H9 (cell line): ENCODE results near the gene SCP2. TPM values are rescaled to one million over a fixed set of nuclear protein-coding genes. Genes with fewer than 3 reads are reported as not detected.

ENCODE experiments used
- DNase-seq: peaks from one replicate; pipeline ENCODE4 v3.0.0-alpha.2; 2017
- H2AFZ ChIP-seq: one replicate; pipeline ENCODE4 v1.6.1; 2013; ENCODE audit warnings: mild to moderate bottlenecking, low read length, control low read depth, moderate library complexity
- H2AK5ac ChIP-seq: 2 replicates; pipeline ENCODE4 v1.6.1; 2013; ENCODE audit warnings: low read length, control low read depth, mixed read lengths; ENCODE audit not compliant: insufficient read length
- H2BK120ac ChIP-seq: one replicate; pipeline ENCODE4 v1.6.1; 2013; ENCODE audit warnings: low read depth, mild to moderate bottlenecking, low read length, control low read depth, inconsistent platforms; ENCODE audit not compliant: poor library complexity, severe bottlenecking
- H2BK12ac ChIP-seq: 2 replicates; pipeline ENCODE4 v1.6.1; 2013; ENCODE audit warnings: low read length, control low read depth, mixed read lengths, low read depth; ENCODE audit not compliant: insufficient read length
- H2BK15ac ChIP-seq: 2 replicates; pipeline ENCODE4 v1.6.1; 2013; ENCODE audit warnings: low read depth, low read length, control low read depth
- H2BK20ac ChIP-seq: one replicate; pipeline ENCODE4 v1.6.1; 2013; ENCODE audit warnings: low read depth, mild to moderate bottlenecking, low read length, control low read depth, inconsistent platforms; ENCODE audit not compliant: poor library complexity, severe bottlenecking
- H2BK5ac ChIP-seq: 2 replicates; pipeline ENCODE4 v1.6.1; 2013; ENCODE audit warnings: low read length, control low read depth, mixed read lengths; ENCODE audit not compliant: insufficient read length
- H3K14ac ChIP-seq: 2 replicates; pipeline ENCODE4 v1.6.1; 2013; ENCODE audit warnings: low read length, control low read depth; ENCODE audit not compliant: insufficient read depth
- H3K18ac ChIP-seq: 2 replicates; pipeline ENCODE4 v1.6.1; 2013; ENCODE audit warnings: low read depth, mild to moderate bottlenecking, mixed read lengths, low read length, control low read depth; ENCODE audit not compliant: insufficient read length
- H3K23ac ChIP-seq: 2 replicates; pipeline ENCODE4 v1.6.1; 2013; ENCODE audit warnings: low read length, control low read depth, mixed read lengths, low read depth; ENCODE audit not compliant: insufficient read length
- H3K23me2 ChIP-seq: 2 replicates; pipeline ENCODE4 v1.6.1; 2013; ENCODE audit warnings: low read depth, mild to moderate bottlenecking, mixed read lengths, low read length, control low read depth; ENCODE audit not compliant: insufficient read length, poor library complexity, severe bottlenecking
- H3K27ac ChIP-seq: 2 replicates; pipeline ENCODE4 v1.5.1; 2013; ENCODE audit warnings: low read length, control low read depth, mixed read lengths, low read depth; ENCODE audit not compliant: insufficient read length
- H3K27me3 ChIP-seq: 2 replicates; pipeline ENCODE4 v1.6.1; 2013; ENCODE audit warnings: low read length, control low read depth, inconsistent platforms; ENCODE audit not compliant: insufficient read depth
- H3K4ac ChIP-seq: 2 replicates; pipeline ENCODE4 v1.6.1; 2013; ENCODE audit warnings: low read depth, mild to moderate bottlenecking, control low read depth, inconsistent platforms, low read length, moderate library complexity
- H3K4me1 ChIP-seq: 2 replicates; pipeline ENCODE4 v1.6.1; 2013; ENCODE audit warnings: low read length, control low read depth, inconsistent platforms; ENCODE audit not compliant: insufficient read depth
- H3K4me2 ChIP-seq: 2 replicates; pipeline ENCODE4 v1.6.1; 2013; ENCODE audit warnings: low read length, control low read depth, mixed read lengths; ENCODE audit not compliant: insufficient read length, insufficient read depth
- H3K56ac ChIP-seq: 2 replicates; pipeline ENCODE4 v1.6.1; 2013; ENCODE audit warnings: low read depth, mild to moderate bottlenecking, mixed read lengths, low read length, control low read depth; ENCODE audit not compliant: insufficient read length
- H3K79me1 ChIP-seq: 2 replicates; pipeline ENCODE4 v1.6.1; 2013; ENCODE audit warnings: low read depth, mild to moderate bottlenecking, moderate library complexity, low read length, control low read depth, inconsistent platforms; ENCODE audit not compliant: insufficient read depth, poor library complexity, severe bottlenecking
- H3K79me2 ChIP-seq: 2 replicates; pipeline ENCODE4 v1.6.1; 2013; ENCODE audit warnings: low read length, control low read depth, inconsistent platforms; ENCODE audit not compliant: insufficient read depth
- H3K9ac ChIP-seq: 2 replicates; pipeline ENCODE4 v1.6.1; 2013; ENCODE audit warnings: low read length, control low read depth, mixed read lengths; ENCODE audit not compliant: insufficient read length; ENCODE audit errors: extremely low read depth
- H3K9me3 ChIP-seq: one replicate; pipeline ENCODE4 v1.6.1; 2013; ENCODE audit warnings: low read depth, low read length, inconsistent platforms; ENCODE audit not compliant: control insufficient read depth
- H3T11ph ChIP-seq: one replicate; pipeline ENCODE4 v1.6.1; 2013; ENCODE audit warnings: mild to moderate bottlenecking, low read length, control low read depth, inconsistent platforms
- H4K20me1 ChIP-seq: one replicate; pipeline ENCODE4 v1.6.1; 2013; ENCODE audit not compliant: control insufficient read depth, insufficient read length, insufficient read depth
- H4K5ac ChIP-seq: 2 replicates; pipeline ENCODE4 v1.6.1; 2013; ENCODE audit warnings: low read depth, mild to moderate bottlenecking, mixed read lengths, low read length, control low read depth; ENCODE audit not compliant: insufficient read length
- H4K8ac ChIP-seq: replicated peaks from 2 replicates; pipeline ENCODE4 v1.6.1; 2013; ENCODE audit warnings: low read length, control low read depth, mixed read lengths, low read depth; ENCODE audit not compliant: insufficient read length
- H4K91ac ChIP-seq: 2 replicates; pipeline ENCODE4 v1.6.1; 2013; ENCODE audit warnings: low read depth, mild to moderate bottlenecking, moderate library complexity, mixed read lengths, low read length, control low read depth; ENCODE audit not compliant: insufficient read length
- H3K27ac Mint-ChIP-seq, 3 experiments: 2 replicates in 2 of 3; 3 replicates in 1 of 3; pipeline ENCODE4 v1.8.0; 2020 to 2021; ENCODE audit warnings: mixed read lengths in 3 of 3, mild to moderate bottlenecking in 1 of 3, moderate library complexity in 1 of 3
- H3K27me3 Mint-ChIP-seq: 2 replicates; pipeline ENCODE4 v1.8.0; 2021; ENCODE audit warnings: low read depth, mild to moderate bottlenecking, moderate library complexity, mixed read lengths
- H3K36me3 Mint-ChIP-seq, 3 experiments: 2 replicates in 2 of 3; 3 replicates in 1 of 3; pipeline ENCODE4 v1.8.0; 2020 to 2021; ENCODE audit warnings: low read depth in 3 of 3, mixed read lengths in 3 of 3; ENCODE audit not compliant: insufficient read depth in 1 of 3
- H3K4me1 Mint-ChIP-seq, 2 experiments: 2 replicates each; pipeline ENCODE4 v1.8.0; 2020; ENCODE audit warnings: mixed read lengths in 2 of 2
- H3K4me3 Mint-ChIP-seq, 2 experiments: 2 replicates in 1 of 2; 3 replicates in 1 of 2; pipeline ENCODE4 v1.8.0; 2020 to 2021; ENCODE audit warnings: mild to moderate bottlenecking in 2 of 2, mixed read lengths in 2 of 2, moderate library complexity in 1 of 2
- H3K9me3 Mint-ChIP-seq, 2 experiments: 2 replicates in 1 of 2; 3 replicates in 1 of 2; pipeline ENCODE4 v1.8.0; 2020; ENCODE audit warnings: mild to moderate bottlenecking in 2 of 2, mixed read lengths in 2 of 2, moderate library complexity in 1 of 2
- WGBS: extraction: QIAGEN DNeasy Blood & Tissue Kit; methylation state at CpG from one replicate; pipeline ENCODE4 v1.1.7; 2013; ENCODE audit warnings: missing lambda C conversion rate, low lambda C conversion rate, mixed read lengths; ENCODE audit not compliant: insufficient read length; ENCODE audit errors: extremely low coverage; 5-methylcytosine and 5-hydroxymethylcytosine counted together
- total RNA-seq: library from RNA; stranded (reverse); gene quantifications from 2 replicates; pipeline ENCODE4 v1.2.1, GENCODE V29; 2021
- TF ChIP-seq, protein P1 (sequence below): fragments of 200-600 bp; sonication (generic); conservative IDR thresholded peaks from 3 replicates; pipeline ENCODE4 v1.8.0; 2021; ENCODE audit warnings: antibody characterized with exemption, mild to moderate bottlenecking

The SCP2 gene
- total RNA-seq, 1 experiment from 2014 or later: 48.8 TPM

DNA sequence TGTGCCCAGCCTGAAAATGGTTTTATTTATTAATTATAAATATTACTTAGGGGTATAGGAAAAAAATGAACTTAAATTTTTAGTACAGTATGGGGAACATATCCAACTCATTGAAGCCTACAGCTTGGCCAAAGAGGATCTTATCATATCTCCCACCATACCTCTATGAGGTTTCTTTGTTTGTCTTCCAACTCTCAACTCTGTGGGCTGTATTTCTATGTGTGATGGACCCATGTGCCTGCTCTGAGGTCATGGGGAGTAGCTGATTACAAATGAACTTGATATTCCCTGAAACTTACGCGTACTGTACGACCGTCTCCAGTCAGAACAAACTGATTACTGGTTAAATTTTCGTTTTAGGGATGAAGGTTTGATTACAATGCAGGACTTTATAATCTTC is 93.5 kb downstream of the SCP2 start:
- H3K18ac ChIP-seq: no peak overlapping the region
- H2AFZ ChIP-seq: no peak overlapping the region
- no peak overlapping the region for H2BK15ac ChIP-seq
- TF ChIP-seq, protein P1, sequence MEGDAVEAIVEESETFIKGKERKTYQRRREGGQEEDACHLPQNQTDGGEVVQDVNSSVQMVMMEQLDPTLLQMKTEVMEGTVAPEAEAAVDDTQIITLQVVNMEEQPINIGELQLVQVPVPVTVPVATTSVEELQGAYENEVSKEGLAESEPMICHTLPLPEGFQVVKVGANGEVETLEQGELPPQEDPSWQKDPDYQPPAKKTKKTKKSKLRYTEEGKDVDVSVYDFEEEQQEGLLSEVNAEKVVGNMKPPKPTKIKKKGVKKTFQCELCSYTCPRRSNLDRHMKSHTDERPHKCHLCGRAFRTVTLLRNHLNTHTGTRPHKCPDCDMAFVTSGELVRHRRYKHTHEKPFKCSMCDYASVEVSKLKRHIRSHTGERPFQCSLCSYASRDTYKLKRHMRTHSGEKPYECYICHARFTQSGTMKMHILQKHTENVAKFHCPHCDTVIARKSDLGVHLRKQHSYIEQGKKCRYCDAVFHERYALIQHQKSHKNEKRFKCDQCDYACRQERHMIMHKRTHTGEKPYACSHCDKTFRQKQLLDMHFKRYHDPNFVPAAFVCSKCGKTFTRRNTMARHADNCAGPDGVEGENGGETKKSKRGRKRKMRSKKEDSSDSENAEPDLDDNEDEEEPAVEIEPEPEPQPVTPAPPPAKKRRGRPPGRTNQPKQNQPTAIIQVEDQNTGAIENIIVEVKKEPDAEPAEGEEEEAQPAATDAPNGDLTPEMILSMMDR: no peak
- no peaks in the 10 kb centered on the region for H3K9me3 ChIP-seq
- H3K27me3 Mint-ChIP-seq: no peaks in the 10 kb centered on the region
- H2BK20ac ChIP-seq: no peak overlapping the region
- H3T11ph ChIP-seq: no peak overlapping the region
- no peak overlapping the region for H3K56ac ChIP-seq
- H3K4me1 Mint-ChIP-seq: peaks cover 1 to 7% of the 10 kb centered on the region in 2 experiments
- H3K27me3 ChIP-seq: no peaks in the 10 kb centered on the region
- no peak overlapping the region for H4K91ac ChIP-seq
- no peak overlapping the region for H2BK120ac ChIP-seq
- H3K9ac ChIP-seq: no peak overlapping the region
- H3K27ac ChIP-seq: no peak overlapping the region
- no peaks in the 10 kb centered on the region for H4K20me1 ChIP-seq
- no peak overlapping the region for H4K5ac ChIP-seq
- H3K4me3 Mint-ChIP-seq: no peak overlapping the region
- no peak overlapping the region for H3K4me2 ChIP-seq
- H3K23me2 ChIP-seq: no peaks in the 10 kb centered on the region
- no peaks in the 10 kb centered on the region for H3K79me2 ChIP-seq
- H3K27ac Mint-ChIP-seq: no peak overlapping the region
- no peak overlapping the region for H2AK5ac ChIP-seq
- H2BK5ac ChIP-seq: no peak overlapping the region
- H3K14ac ChIP-seq: no peak overlapping the region
- no peaks in the 10 kb centered on the region for H3K9me3 Mint-ChIP-seq
- no peak for DNase-seq
- H3K23ac ChIP-seq: no peak overlapping the region
- peaks cover under 1% of the 10 kb centered on the region; the same call in 1 of the 2 replicates for H3K4me1 ChIP-seq
- no peak overlapping the region for H2BK12ac ChIP-seq
- H3K36me3 Mint-ChIP-seq: no peaks in the 10 kb centered on the region
- H4K8ac ChIP-seq: no peak overlapping the region
- no peaks in the 10 kb centered on the region for H3K79me1 ChIP-seq
- H3K4ac ChIP-seq: no peak overlapping the region
- WGBS: no CpG with 5 or more reads among the region's 5 CpGs
